SK-N-SH treated with all-trans-retinoic acid at 6 μM for 48 hours (cell line): Measurements from ENCODE around the gene FCHSD2.

ENCODE experiments used
- ARNTL ChIP-seq: fragments of 450-650 bp; formaldehyde crosslinking; IDR thresholded peaks from 2 replicates; pipeline ENCODE4 v1.5.0; 2020; ENCODE audit warnings: low read depth, mild to moderate bottlenecking, moderate library complexity, borderline replicate concordance
- BACH2 ChIP-seq: fragments of 250-450 bp; sonication (Bioruptor Pico); IDR thresholded peaks from 2 replicates; pipeline ENCODE4 v1.9.0; 2021; ENCODE audit warnings: mild to moderate bottlenecking, borderline replicate concordance
- CREB5 ChIP-seq: fragments of 250-450 bp; sonication (Bioruptor Pico); IDR thresholded peaks from 2 replicates; pipeline ENCODE4 v1.5.1; 2020; ENCODE audit warnings: low read depth, mild to moderate bottlenecking, moderate library complexity
- ESRRG ChIP-seq: fragments of 250-450 bp; sonication (Bioruptor Pico); IDR thresholded peaks from 2 replicates; pipeline ENCODE4 v1.6.1; 2021; ENCODE audit warnings: mild to moderate bottlenecking
- GLIS3 ChIP-seq: fragments of 250-450 bp; sonication (Bioruptor Pico); IDR thresholded peaks from 2 replicates; pipeline ENCODE4 v1.5.0; 2020; ENCODE audit warnings: mild to moderate bottlenecking, moderate library complexity
- OSR1 ChIP-seq: fragments of 250-450 bp; sonication (Bioruptor Pico); IDR thresholded peaks from 2 replicates; pipeline ENCODE4 v1.8.0; 2022; ENCODE audit warnings: moderate library complexity, mild to moderate bottlenecking, inconsistent platforms
- PATZ1 ChIP-seq: fragments of 250-450 bp; sonication (Bioruptor Pico); IDR thresholded peaks from 2 replicates; pipeline ENCODE4 v1.8.0; 2020; ENCODE audit warnings: mild to moderate bottlenecking, moderate library complexity, borderline replicate concordance
- POU6F1 ChIP-seq: fragments of 250-450 bp; sonication (Bioruptor Pico); IDR thresholded peaks from 2 replicates; pipeline ENCODE4 v1.8.0; 2021; ENCODE audit warnings: low read depth, mild to moderate bottlenecking, moderate library complexity, borderline replicate concordance
- ZFP3 ChIP-seq: fragments of 250-450 bp; sonication (Bioruptor Pico); IDR thresholded peaks from 2 replicates; pipeline ENCODE4 v1.5.0; 2020; ENCODE audit warnings: mild to moderate bottlenecking, moderate library complexity

GRCh38 chr11:72951193-72951592 is 190.9 kb downstream of the FCHSD2 start:
- TF ChIP-seq ARNTL (no peak), CREB5 (CRISPR knock-in tag) (no peak), BACH2 (CRISPR knock-in tag) (no peak), ESRRG (CRISPR knock-in tag) (no peak), POU6F1 (no peak), ZFP3 (CRISPR knock-in tag) (no peak), GLIS3 (no peak), OSR1 (CRISPR knock-in tag) (no peak), PATZ1 (no peak)
